NB4 (cell line): ENCODE measurements around the gene NCOA1.

Source experiments
- DNase-seq: peaks from one replicate; pipeline ENCODE4 v3.0.0; 2010; ENCODE audit warnings: low read depth
- H3K4me3 ChIP-seq: one replicate; pipeline ENCODE4 v1.5.1; 2011; ENCODE audit warnings: mild to moderate bottlenecking, low read depth, low read length, moderate library complexity
- MAX ChIP-seq: IDR thresholded peaks from 2 replicates; pipeline ENCODE4 v1.6.1; 2011; ENCODE audit warnings: low read depth, low read length
- MYC ChIP-seq: IDR thresholded peaks from 2 replicates; pipeline ENCODE4 v1.6.1; 2011; ENCODE audit warnings: low read depth, low read length
- POLR2A ChIP-seq: IDR thresholded peaks from 2 replicates; pipeline ENCODE4 v1.6.1; 2011; ENCODE audit warnings: mild to moderate bottlenecking; ENCODE audit not compliant: insufficient read length; ENCODE audit errors: extremely low read depth
- TF ChIP-seq, protein P1 (sequence below): IDR thresholded peaks from one replicate; pipeline ENCODE4 v1.5.1; 2012; ENCODE audit warnings: low read depth, low read length

The NCOA1 gene

GRCh38 chr2:24720310-24720709, 229.3 kb downstream of the NCOA1 start:
- H3K4me3 ChIP-seq, result no peak overlapping the region
- no peak for TF ChIP-seq MYC
- no peak for TF ChIP-seq POLR2A
- TF ChIP-seq, protein P1, sequence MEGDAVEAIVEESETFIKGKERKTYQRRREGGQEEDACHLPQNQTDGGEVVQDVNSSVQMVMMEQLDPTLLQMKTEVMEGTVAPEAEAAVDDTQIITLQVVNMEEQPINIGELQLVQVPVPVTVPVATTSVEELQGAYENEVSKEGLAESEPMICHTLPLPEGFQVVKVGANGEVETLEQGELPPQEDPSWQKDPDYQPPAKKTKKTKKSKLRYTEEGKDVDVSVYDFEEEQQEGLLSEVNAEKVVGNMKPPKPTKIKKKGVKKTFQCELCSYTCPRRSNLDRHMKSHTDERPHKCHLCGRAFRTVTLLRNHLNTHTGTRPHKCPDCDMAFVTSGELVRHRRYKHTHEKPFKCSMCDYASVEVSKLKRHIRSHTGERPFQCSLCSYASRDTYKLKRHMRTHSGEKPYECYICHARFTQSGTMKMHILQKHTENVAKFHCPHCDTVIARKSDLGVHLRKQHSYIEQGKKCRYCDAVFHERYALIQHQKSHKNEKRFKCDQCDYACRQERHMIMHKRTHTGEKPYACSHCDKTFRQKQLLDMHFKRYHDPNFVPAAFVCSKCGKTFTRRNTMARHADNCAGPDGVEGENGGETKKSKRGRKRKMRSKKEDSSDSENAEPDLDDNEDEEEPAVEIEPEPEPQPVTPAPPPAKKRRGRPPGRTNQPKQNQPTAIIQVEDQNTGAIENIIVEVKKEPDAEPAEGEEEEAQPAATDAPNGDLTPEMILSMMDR, result no peak
- TF ChIP-seq MAX, result no peak
- no peak for DNase-seq

DNA sequence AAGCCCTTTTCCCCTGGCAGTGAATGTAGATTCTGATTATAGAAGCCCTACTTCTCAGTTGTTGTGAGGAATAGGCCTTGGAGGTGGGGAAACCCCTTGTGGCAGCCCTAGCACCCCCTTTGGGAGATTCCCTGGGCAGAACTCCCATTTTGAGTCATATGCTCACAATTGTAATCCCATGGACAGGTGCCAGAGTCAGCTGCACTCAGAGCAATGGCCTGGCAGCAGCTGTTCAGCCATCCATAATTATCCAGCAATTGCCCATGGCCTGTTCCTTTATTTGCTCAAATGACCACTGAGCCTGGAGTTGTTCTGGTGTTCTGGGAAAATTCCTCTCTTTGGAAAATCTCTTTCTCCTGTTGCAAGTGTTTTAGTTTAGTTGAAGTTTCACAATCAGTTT, 230.4 kb downstream of the NCOA1 start:
- TF ChIP-seq MYC, result no peak
- TF ChIP-seq POLR2A, result no peak
- TF ChIP-seq MAX, result no peak
- TF ChIP-seq, protein P1, result no peak
- DNase-seq, result no peak
- no peak overlapping the region for H3K4me3 ChIP-seq

GRCh38 chr2:24722141-24722790, 231.2 kb downstream of the NCOA1 start:
- no peak overlapping the region for H3K4me3 ChIP-seq
- no peak for TF ChIP-seq MYC
- TF ChIP-seq MAX, result no peak
- no peak for TF ChIP-seq POLR2A
- TF ChIP-seq, protein P1, result no peak
- no peak for DNase-seq

DNA sequence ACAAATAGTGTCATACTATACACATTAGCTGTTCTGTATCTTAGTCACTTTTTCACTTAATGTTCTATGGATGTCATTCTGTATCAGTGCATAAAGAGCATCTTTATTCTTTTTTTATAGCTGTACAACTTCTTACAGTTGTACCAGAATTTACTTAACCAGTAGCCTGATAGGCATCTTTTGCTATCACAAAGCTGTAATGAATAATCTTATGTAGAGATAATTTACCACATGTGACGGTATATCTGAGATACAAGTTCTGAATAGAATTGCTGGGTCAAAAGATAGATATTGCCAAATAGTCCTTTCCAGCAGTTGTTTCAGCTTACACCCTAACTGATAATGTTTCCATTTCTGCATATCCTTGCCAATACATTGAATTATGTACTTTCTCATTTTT, 232.1 kb downstream of the NCOA1 start:
- no peak for DNase-seq
- no peak overlapping the region for H3K4me3 ChIP-seq
- TF ChIP-seq MAX, result no peak
- no peak for TF ChIP-seq MYC
- no peak for TF ChIP-seq POLR2A
- TF ChIP-seq, protein P1, result no peak

- H3K4me3 ChIP-seq, result no peak overlapping the region
- no peak for TF ChIP-seq MAX
- TF ChIP-seq POLR2A, result no peak
- TF ChIP-seq, protein P1, result no peak
- TF ChIP-seq MYC, result no peak
- no peak for DNase-seq
These were observed 232.6 kb downstream of the NCOA1 start for GRCh38 chr2:24723665-24724064.
